WTC11 (cell line): ENCODE measurements around the gene ROBO2. TPM values are rescaled to one million over a fixed set of nuclear protein-coding genes. Genes with fewer than 3 reads are reported as not detected.

Source experiments
- ATAC-seq: fragments of 200-7000 bp; cut with Tn5 transposase; 2 replicates; pipeline ENCODE4 v1.10.0; 2021; ENCODE audit warnings: mild to moderate bottlenecking, moderate library complexity
- CTCF ChIA-PET: fragments of 300-600 bp; sonication (Branson Sonifier 250); formaldehyde crosslinking; loops from one replicate; lab custom pipeline; 2021; ENCODE audit warnings: antibody characterized with exemption; lab: Charles Lee
- POLR2A ChIA-PET: fragments of 350-600 bp; sonication (Branson Sonifier 250); formaldehyde crosslinking; loops from one replicate; lab custom pipeline; 2021; ENCODE audit warnings: antibody characterized with exemption; lab: Charles Lee
- DNase-seq: peaks from one replicate; pipeline ENCODE4 v3.0.0; 2021; ENCODE audit warnings: low spot score
- H3K27ac Mint-ChIP-seq: 2 replicates; pipeline ENCODE4 v1.8.0; 2021; ENCODE audit warnings: mixed read lengths
- H3K27me3 Mint-ChIP-seq: 2 replicates; pipeline ENCODE4 v1.8.0; 2021; ENCODE audit warnings: low read depth, mild to moderate bottlenecking, moderate library complexity, mixed read lengths
- H3K36me3 Mint-ChIP-seq: 2 replicates; pipeline ENCODE4 v1.8.0; 2021; ENCODE audit warnings: mixed read lengths
- H3K4me1 Mint-ChIP-seq: 2 replicates; pipeline ENCODE4 v1.8.0; 2022; ENCODE audit warnings: mixed read lengths
- H3K4me3 Mint-ChIP-seq: 2 replicates; pipeline ENCODE4 v1.8.0; 2021; ENCODE audit warnings: mild to moderate bottlenecking, moderate library complexity, mixed read lengths
- H3K9me3 Mint-ChIP-seq: 2 replicates; pipeline ENCODE4 v1.8.0; 2021; ENCODE audit warnings: mixed read lengths
- ETV6 ChIP-seq: sonication (generic); formaldehyde crosslinking; IDR thresholded peaks from 2 replicates; pipeline ENCODE4 v1.8.1; 2022; ENCODE audit warnings: mild to moderate bottlenecking, missing genetic modification reagents
- FOXJ3 ChIP-seq: sonication (generic); formaldehyde crosslinking; IDR thresholded peaks from 2 replicates; pipeline ENCODE4 v1.9.0; 2021; ENCODE audit warnings: missing genetic modification reagents, mild to moderate bottlenecking, borderline replicate concordance
- GTF2I ChIP-seq: fragments of 250-450 bp; sonication (Bioruptor Pico); conservative IDR thresholded peaks from 2 replicates; pipeline ENCODE4 v1.4.0; 2021; ENCODE audit warnings: mild to moderate bottlenecking
- HMGA2 ChIP-seq: fragments of 250-450 bp; sonication (Bioruptor Pico); IDR thresholded peaks from 2 replicates; pipeline ENCODE4 v1.4.0; 2021; ENCODE audit warnings: mild to moderate bottlenecking, moderate library complexity
- KAT7 ChIP-seq: sonication (generic); formaldehyde crosslinking; IDR thresholded peaks from 2 replicates; pipeline ENCODE4 v1.8.1; 2023; ENCODE audit warnings: missing genetic modification reagents, mild to moderate bottlenecking, borderline replicate concordance
- NR1H2 ChIP-seq: sonication (generic); formaldehyde crosslinking; IDR thresholded peaks from 2 replicates; pipeline ENCODE4 v1.9.0; 2021; ENCODE audit warnings: mild to moderate bottlenecking, moderate library complexity, missing genetic modification reagents
- PRRX2 ChIP-seq: fragments of 250-450 bp; sonication (Bioruptor Pico); IDR thresholded peaks from 2 replicates; pipeline ENCODE4 v1.8.0; 2021; ENCODE audit warnings: mild to moderate bottlenecking
- SOX15 ChIP-seq: fragments of 250-450 bp; sonication (Bioruptor Pico); IDR thresholded peaks from 2 replicates; pipeline ENCODE4 v1.9.0; 2021; ENCODE audit warnings: mild to moderate bottlenecking
- SP1 ChIP-seq: sonication (generic); formaldehyde crosslinking; conservative IDR thresholded peaks from 2 replicates; pipeline ENCODE4 v1.8.1; 2022; ENCODE audit warnings: missing genetic modification reagents
- TCF7 ChIP-seq: sonication (generic); formaldehyde crosslinking; IDR thresholded peaks from 2 replicates; pipeline ENCODE4 v1.8.0; 2022; ENCODE audit warnings: mild to moderate bottlenecking, low read depth, missing genetic modification reagents, moderate library complexity
- TEAD1 ChIP-seq: sonication (generic); formaldehyde crosslinking; IDR thresholded peaks from 2 replicates; pipeline ENCODE4 v1.8.0; 2022; ENCODE audit warnings: mild to moderate bottlenecking, missing genetic modification reagents
- TEAD4 ChIP-seq: sonication (generic); formaldehyde crosslinking; IDR thresholded peaks from 2 replicates; pipeline ENCODE4 v1.8.0; 2022; ENCODE audit warnings: mild to moderate bottlenecking, missing genetic modification reagents
- ZNF121 ChIP-seq: sonication (generic); formaldehyde crosslinking; IDR thresholded peaks from 2 replicates; pipeline ENCODE4 v1.8.0; 2023; ENCODE audit warnings: missing genetic modification reagents
- ZNF138 ChIP-seq: sonication (generic); formaldehyde crosslinking; conservative IDR thresholded peaks from 2 replicates; pipeline ENCODE4 v1.8.1; 2022; ENCODE audit warnings: mild to moderate bottlenecking, moderate library complexity, missing genetic modification reagents
- ZNF232 ChIP-seq: sonication (generic); formaldehyde crosslinking; IDR thresholded peaks from 2 replicates; pipeline ENCODE4 v1.8.0; 2022; ENCODE audit warnings: mild to moderate bottlenecking, missing genetic modification reagents
- ZNF317 ChIP-seq: sonication (generic); formaldehyde crosslinking; IDR thresholded peaks from 2 replicates; pipeline ENCODE4 v1.8.1; 2023; ENCODE audit warnings: low read depth, mild to moderate bottlenecking, moderate library complexity, missing genetic modification reagents, borderline replicate concordance
- total RNA-seq: library from RNA; stranded (reverse); gene quantifications from 3 replicates; pipeline ENCODE4 v1.2.3, GENCODE V29; 2021
- TF ChIP-seq, protein P1 (sequence below): fragments of 250-450 bp; sonication (Bioruptor Pico); IDR thresholded peaks from 2 replicates; pipeline ENCODE4 v1.9.0; 2021; ENCODE audit warnings: mild to moderate bottlenecking
- TF ChIP-seq, protein P2 (sequence below): sonication (generic); formaldehyde crosslinking; IDR thresholded peaks from 2 replicates; pipeline ENCODE4 v1.8.1; 2023; ENCODE audit warnings: mild to moderate bottlenecking, moderate library complexity, missing genetic modification reagents
- TF ChIP-seq, protein P3 (sequence below): fragments of 250-450 bp; sonication (Bioruptor Pico); IDR thresholded peaks from 2 replicates; pipeline ENCODE4 v1.8.0; 2021; ENCODE audit warnings: mild to moderate bottlenecking
- TF ChIP-seq, protein P4 (sequence below): sonication (generic); formaldehyde crosslinking; conservative IDR thresholded peaks from 2 replicates; pipeline ENCODE4 v1.8.1; 2023; ENCODE audit warnings: mild to moderate bottlenecking, low read depth, missing genetic modification reagents, moderate library complexity

ROBO2 gene
- total RNA-seq, 1 experiment from 2014 or later, result 11.7 TPM

DNA sequence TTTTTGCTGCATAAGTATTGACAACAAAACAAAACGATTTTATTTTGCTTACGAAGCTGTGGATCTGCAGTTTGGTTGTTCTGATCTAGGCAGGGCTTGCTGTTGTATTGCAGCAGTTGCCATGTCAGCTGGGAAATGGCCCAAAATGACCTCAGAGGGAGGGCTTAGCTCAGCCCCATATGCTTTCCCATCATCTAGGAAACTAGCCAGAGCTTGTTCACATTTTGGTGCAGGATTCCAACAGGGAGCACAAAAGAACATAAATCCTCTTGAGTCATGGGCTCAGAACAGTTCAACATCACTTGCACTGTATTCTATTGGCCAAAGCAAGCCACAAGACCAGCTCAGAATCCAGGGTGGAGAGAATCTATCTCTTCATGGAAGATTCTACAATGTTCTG is 42.2 kb upstream of the ROBO2 start:
- DNase-seq, result no peak
- H3K4me3 Mint-ChIP-seq, result no peak overlapping the region
- no peaks in the 10 kb centered on the region for H3K27me3 Mint-ChIP-seq
- POLR2A ChIA-PET, result no interaction called here
- H3K9me3 Mint-ChIP-seq, result no peaks in the 10 kb centered on the region
- no peaks in the 10 kb centered on the region for H3K36me3 Mint-ChIP-seq
- TF ChIP-seq SOX15 (CRISPR knock-in tag) (no peak), ETV6 (CRISPR knock-in tag) (no peak), KAT7 (CRISPR knock-in tag) (no peak), ZNF232 (CRISPR knock-in tag) (no peak), TCF7 (CRISPR knock-in tag) (no peak)
- TF ChIP-seq, all 79 proteins: peak for 0
- Mint-ChIP-seq H3K27ac (no peak overlapping the region), H3K4me1 (no peaks in the 10 kb centered on the region; the same call in 1 of the 2 replicates)
- CTCF ChIA-PET, result no interaction called here
- no peak for ATAC-seq

DNA sequence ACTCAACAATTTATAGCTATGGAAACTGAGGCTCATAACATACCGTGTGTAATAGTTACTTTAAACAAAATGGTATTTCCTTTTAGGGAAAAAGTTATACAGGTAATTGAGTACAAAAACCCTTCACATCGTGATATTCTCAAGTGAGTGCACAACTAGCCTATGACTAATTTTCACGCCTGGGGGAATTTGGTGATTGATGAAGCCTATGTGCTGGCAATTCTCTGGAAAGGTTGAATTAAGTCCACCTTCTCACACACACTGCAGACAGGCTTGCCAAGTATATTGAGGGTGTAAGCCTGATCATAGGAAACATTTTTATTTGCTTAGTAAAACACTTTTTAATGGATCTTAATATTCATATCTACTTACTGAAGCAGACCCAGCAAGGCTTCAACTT is 41.3 kb upstream of the ROBO2 start:
- H3K4me1 Mint-ChIP-seq, result no peaks in the 10 kb centered on the region; the same call in 1 of the 2 replicates
- H3K27ac Mint-ChIP-seq, result no peak overlapping the region
- ChIA-PET CTCF (no interaction called here), POLR2A (no interaction called here)
- no peaks in the 10 kb centered on the region for H3K27me3 Mint-ChIP-seq
- H3K9me3 Mint-ChIP-seq, result no peaks in the 10 kb centered on the region
- ATAC-seq, result no peak
- H3K4me3 Mint-ChIP-seq, result no peak overlapping the region
- H3K36me3 Mint-ChIP-seq, result no peaks in the 10 kb centered on the region
- TF ChIP-seq ZNF317 (CRISPR knock-in tag), result no peak
- no peak for TF ChIP-seq FOXJ3 (CRISPR knock-in tag)
- no peak for TF ChIP-seq SP1 (CRISPR knock-in tag)
- TF ChIP-seq NR1H2 (CRISPR knock-in tag), result no peak
- TF ChIP-seq, protein P1, sequence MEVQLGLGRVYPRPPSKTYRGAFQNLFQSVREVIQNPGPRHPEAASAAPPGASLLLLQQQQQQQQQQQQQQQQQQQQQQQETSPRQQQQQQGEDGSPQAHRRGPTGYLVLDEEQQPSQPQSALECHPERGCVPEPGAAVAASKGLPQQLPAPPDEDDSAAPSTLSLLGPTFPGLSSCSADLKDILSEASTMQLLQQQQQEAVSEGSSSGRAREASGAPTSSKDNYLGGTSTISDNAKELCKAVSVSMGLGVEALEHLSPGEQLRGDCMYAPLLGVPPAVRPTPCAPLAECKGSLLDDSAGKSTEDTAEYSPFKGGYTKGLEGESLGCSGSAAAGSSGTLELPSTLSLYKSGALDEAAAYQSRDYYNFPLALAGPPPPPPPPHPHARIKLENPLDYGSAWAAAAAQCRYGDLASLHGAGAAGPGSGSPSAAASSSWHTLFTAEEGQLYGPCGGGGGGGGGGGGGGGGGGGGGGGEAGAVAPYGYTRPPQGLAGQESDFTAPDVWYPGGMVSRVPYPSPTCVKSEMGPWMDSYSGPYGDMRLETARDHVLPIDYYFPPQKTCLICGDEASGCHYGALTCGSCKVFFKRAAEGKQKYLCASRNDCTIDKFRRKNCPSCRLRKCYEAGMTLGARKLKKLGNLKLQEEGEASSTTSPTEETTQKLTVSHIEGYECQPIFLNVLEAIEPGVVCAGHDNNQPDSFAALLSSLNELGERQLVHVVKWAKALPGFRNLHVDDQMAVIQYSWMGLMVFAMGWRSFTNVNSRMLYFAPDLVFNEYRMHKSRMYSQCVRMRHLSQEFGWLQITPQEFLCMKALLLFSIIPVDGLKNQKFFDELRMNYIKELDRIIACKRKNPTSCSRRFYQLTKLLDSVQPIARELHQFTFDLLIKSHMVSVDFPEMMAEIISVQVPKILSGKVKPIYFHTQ (CRISPR knock-in tag), result no peak
- no peak for TF ChIP-seq PRRX2
- TF ChIP-seq, protein P2, sequence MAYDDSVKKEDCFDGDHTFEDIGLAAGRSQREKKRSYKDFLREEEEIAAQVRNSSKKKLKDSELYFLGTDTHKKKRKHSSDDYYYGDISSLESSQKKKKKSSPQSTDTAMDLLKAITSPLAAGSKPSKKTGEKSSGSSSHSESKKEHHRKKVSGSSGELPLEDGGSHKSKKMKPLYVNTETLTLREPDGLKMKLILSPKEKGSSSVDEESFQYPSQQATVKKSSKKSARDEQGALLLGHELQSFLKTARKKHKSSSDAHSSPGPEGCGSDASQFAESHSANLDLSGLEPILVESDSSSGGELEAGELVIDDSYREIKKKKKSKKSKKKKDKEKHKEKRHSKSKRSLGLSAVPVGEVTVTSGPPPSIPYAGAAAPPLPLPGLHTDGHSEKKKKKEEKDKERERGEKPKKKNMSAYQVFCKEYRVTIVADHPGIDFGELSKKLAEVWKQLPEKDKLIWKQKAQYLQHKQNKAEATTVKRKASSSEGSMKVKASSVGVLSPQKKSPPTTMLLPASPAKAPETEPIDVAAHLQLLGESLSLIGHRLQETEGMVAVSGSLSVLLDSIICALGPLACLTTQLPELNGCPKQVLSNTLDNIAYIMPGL (CRISPR knock-in tag), result no peak
- TF ChIP-seq ETV6 (CRISPR knock-in tag), result no peak
- TF ChIP-seq, protein P3, sequence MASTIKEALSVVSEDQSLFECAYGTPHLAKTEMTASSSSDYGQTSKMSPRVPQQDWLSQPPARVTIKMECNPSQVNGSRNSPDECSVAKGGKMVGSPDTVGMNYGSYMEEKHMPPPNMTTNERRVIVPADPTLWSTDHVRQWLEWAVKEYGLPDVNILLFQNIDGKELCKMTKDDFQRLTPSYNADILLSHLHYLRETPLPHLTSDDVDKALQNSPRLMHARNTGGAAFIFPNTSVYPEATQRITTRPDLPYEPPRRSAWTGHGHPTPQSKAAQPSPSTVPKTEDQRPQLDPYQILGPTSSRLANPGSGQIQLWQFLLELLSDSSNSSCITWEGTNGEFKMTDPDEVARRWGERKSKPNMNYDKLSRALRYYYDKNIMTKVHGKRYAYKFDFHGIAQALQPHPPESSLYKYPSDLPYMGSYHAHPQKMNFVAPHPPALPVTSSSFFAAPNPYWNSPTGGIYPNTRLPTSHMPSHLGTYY, result no peak
- TF ChIP-seq ZNF121, result no peak
- TF ChIP-seq GTF2I (CRISPR knock-in tag), result no peak
- TF ChIP-seq TEAD4 (CRISPR knock-in tag), result no peak
- no peak for TF ChIP-seq HMGA2 (CRISPR knock-in tag)
- TF ChIP-seq SOX15 (CRISPR knock-in tag), result no peak
- TF ChIP-seq TEAD1 (CRISPR knock-in tag), result no peak
- TF ChIP-seq, protein P4, sequence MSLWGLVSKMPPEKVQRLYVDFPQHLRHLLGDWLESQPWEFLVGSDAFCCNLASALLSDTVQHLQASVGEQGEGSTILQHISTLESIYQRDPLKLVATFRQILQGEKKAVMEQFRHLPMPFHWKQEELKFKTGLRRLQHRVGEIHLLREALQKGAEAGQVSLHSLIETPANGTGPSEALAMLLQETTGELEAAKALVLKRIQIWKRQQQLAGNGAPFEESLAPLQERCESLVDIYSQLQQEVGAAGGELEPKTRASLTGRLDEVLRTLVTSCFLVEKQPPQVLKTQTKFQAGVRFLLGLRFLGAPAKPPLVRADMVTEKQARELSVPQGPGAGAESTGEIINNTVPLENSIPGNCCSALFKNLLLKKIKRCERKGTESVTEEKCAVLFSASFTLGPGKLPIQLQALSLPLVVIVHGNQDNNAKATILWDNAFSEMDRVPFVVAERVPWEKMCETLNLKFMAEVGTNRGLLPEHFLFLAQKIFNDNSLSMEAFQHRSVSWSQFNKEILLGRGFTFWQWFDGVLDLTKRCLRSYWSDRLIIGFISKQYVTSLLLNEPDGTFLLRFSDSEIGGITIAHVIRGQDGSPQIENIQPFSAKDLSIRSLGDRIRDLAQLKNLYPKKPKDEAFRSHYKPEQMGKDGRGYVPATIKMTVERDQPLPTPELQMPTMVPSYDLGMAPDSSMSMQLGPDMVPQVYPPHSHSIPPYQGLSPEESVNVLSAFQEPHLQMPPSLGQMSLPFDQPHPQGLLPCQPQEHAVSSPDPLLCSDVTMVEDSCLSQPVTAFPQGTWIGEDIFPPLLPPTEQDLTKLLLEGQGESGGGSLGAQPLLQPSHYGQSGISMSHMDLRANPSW (CRISPR knock-in tag), result no peak
- TF ChIP-seq ZNF138 (CRISPR knock-in tag), result no peak
- no peak for DNase-seq
